Upper lobe of left lung (tissue), 6 donors: ENCODE results near the gene TMEM238. TPM values are rescaled to one million over a fixed set of nuclear protein-coding genes. Genes with fewer than 3 reads are reported as not detected.

ENCODE experiments used
- ATAC-seq, 2 donors: fragments of 200-7000 bp; cut with Tn5 transposase; one replicate each; pipeline ENCODE4 v1.9.1; 2022; ENCODE audit warnings: mild to moderate bottlenecking in 2 of 2, moderate library complexity in 2 of 2; ENCODE audit not compliant: low FRiP score in 2 of 2
- DNase-seq, 2 donors: peaks; one replicate each; pipeline ENCODE4 v3.0.0-alpha.2; 2019 to 2020
- H3K27ac ChIP-seq, 4 donors: fragments of 200-600 bp; sonication (generic); one replicate each; pipeline ENCODE4 v1.5.1; 2016 to 2019
- H3K27me3 ChIP-seq, 4 donors: fragments of 200-600 bp; sonication (generic); one replicate each; pipeline ENCODE4 v1.5.1; 2017 to 2019
- H3K36me3 ChIP-seq, 4 donors: fragments of 200-600 bp; sonication (generic); one replicate each; pipeline ENCODE4 v1.5.1; 2016 to 2019
- H3K4me1 ChIP-seq, 4 donors: fragments of 200-600 bp; sonication (generic); one replicate each; pipeline ENCODE4 v1.5.1; 2018 to 2019
- H3K4me3 ChIP-seq, 4 donors: fragments of 200-600 bp; sonication (generic); one replicate each; pipeline ENCODE4 v1.5.1; 2017 to 2019; ENCODE audit warnings: mild to moderate bottlenecking in 2 of 4, moderate library complexity in 1 of 4
- H3K9me3 ChIP-seq, 4 donors: fragments of 200-600 bp; sonication (generic); one replicate each; pipeline ENCODE4 v1.5.1; 2018 to 2019
- CTCF ChIP-seq, 6 experiments: fragments of 450-650 bp in 4 of 6; fragments of 200-600 bp in 2 of 6; sonication (generic) in 2 of 6; IDR thresholded peaks; one replicate each; pipeline ENCODE4 v1.5.1; 2016 to 2019; ENCODE audit warnings: antibody characterized with exemption in 6 of 6
- EP300 ChIP-seq, 4 donors: sonication (generic); formaldehyde crosslinking; IDR thresholded peaks; one replicate each; pipeline ENCODE4 v1.5.1; 2017; ENCODE audit warnings: antibody characterized with exemption in 4 of 4, control low read depth in 2 of 4
- POLR2A ChIP-seq, 4 donors: fragments of 450-650 bp; IDR thresholded peaks; one replicate each; pipeline ENCODE4 v1.5.1; 2016 to 2017; ENCODE audit warnings: antibody characterized with exemption in 4 of 4, mild to moderate bottlenecking in 2 of 4
- POLR2AphosphoS5 ChIP-seq, 2 donors: sonication (generic); formaldehyde crosslinking; IDR thresholded peaks; one replicate each; pipeline ENCODE4 v1.5.1; 2017; ENCODE audit warnings: antibody characterized with exemption in 2 of 2
- WGBS, 2 donors: methylation state at CpG; one replicate each; pipeline ENCODE4 v1.1.5; 2017 to 2018; 5-methylcytosine and 5-hydroxymethylcytosine counted together
- total RNA-seq, 6 donors: library from RNA; depleted of rRNA in 4 of 6; stranded (reverse); fragments of >200 nt in 4 of 6; gene quantifications; one replicate each; pipeline versions ENCODE4 v1.1.0 to v1.2.1, GENCODE V29; 2016 to 2021
- donor health status: DM: no; HTN: no; CAD: no; lungs with moderate emphysema.
- donor health status: DM: no; HTN: yes; CAD: no; lungs with severe emphysema.

TMEM238 gene
- total RNA-seq, 6 donors from 2014 or later = 22.0 to 54.6 (median 36.0) TPM

- Histone ChIP-seq H3K4me1 (peaks cover 15 to 30% (median 20%) of the 10 kb centered on the region in 4 donors), H3K9me3 (no peaks in the 10 kb centered on the region), H3K27me3 (peaks cover 2 to 36% (median 23%) of the 10 kb centered on the region in 4 donors), H3K4me3 (no peak overlapping the region), H3K36me3 (peaks cover 0 to 13% (median 6%) of the 10 kb centered on the region in 4 donors), H3K27ac (no peak overlapping the region)
- WGBS, 2 donors = 64 to 67% methylated on average over 10 to 11 of the region's 11 CpGs
- no peak for ATAC-seq
- no peak for DNase-seq
- TF ChIP-seq POLR2A (IDR thresholded peaks at IDR 0.05) = no peak
- TF ChIP-seq POLR2AphosphoS5 (IDR thresholded peaks at IDR 0.05) = no peak
- no peak for TF ChIP-seq CTCF (IDR thresholded peaks at IDR 0.05)
- TF ChIP-seq EP300 (IDR thresholded peaks at IDR 0.05) = no peak
Observed at GRCh38 chr19:55350620-55351315, 33.3 kb downstream of the TMEM238 start.

GRCh38 chr19:55348317-55349034 is 35.6 kb downstream of the TMEM238 start:
- H3K27me3 ChIP-seq = peaks cover 0 to 18% (median 10%) of the 10 kb centered on the region in 4 donors
- H3K4me1 ChIP-seq = peaks cover 4 to 15% (median 6%) of the 10 kb centered on the region in 4 donors
- ATAC-seq (no peak), DNase-seq (peak in 1 of 2 donors; percentile 65)
- peaks cover 0 to 21% (median 9%) of the 10 kb centered on the region in 4 donors for H3K36me3 ChIP-seq
- no peak overlapping the region for H3K27ac ChIP-seq
- 69 to 72% methylated on average over 12 to 22 of the region's 22 CpGs for WGBS, 2 donors
- H3K4me3 ChIP-seq = no peak overlapping the region
- TF ChIP-seq POLR2AphosphoS5 (IDR thresholded peaks at IDR 0.05) (no peak), EP300 (IDR thresholded peaks at IDR 0.05) (no peak), POLR2A (IDR thresholded peaks at IDR 0.05) (no peak), CTCF (IDR thresholded peaks at IDR 0.05) (no peak)
- no peaks in the 10 kb centered on the region for H3K9me3 ChIP-seq

GRCh38 chr19:55347442-55348009 is 36.6 kb downstream of the TMEM238 start:
- peaks cover 0 to 9% (median 5%) of the 10 kb centered on the region in 4 donors for H3K27me3 ChIP-seq
- no peak overlapping the region for H3K27ac ChIP-seq
- 86 to 89% methylated on average over 5 to 10 of the region's 10 CpGs for WGBS, 2 donors
- no peak for TF ChIP-seq POLR2A (IDR thresholded peaks at IDR 0.05)
- no peak for TF ChIP-seq EP300 (IDR thresholded peaks at IDR 0.05)
- no peak for TF ChIP-seq POLR2AphosphoS5 (IDR thresholded peaks at IDR 0.05)
- TF ChIP-seq CTCF (IDR thresholded peaks at IDR 0.05) = no peak
- H3K4me3 ChIP-seq = no peak overlapping the region
- H3K4me1 ChIP-seq = peaks cover 0 to 10% (median 1%) of the 10 kb centered on the region in 4 donors
- peaks cover 0 to 31% (median 14%) of the 10 kb centered on the region in 4 donors for H3K36me3 ChIP-seq
- ATAC-seq = no peak
- no peak for DNase-seq
- no peaks in the 10 kb centered on the region for H3K9me3 ChIP-seq

- ATAC-seq (peak in 1 of 2 donors; percentile 74), DNase-seq (peak in 1 of 2 donors; percentile 82)
- peaks cover 0 to 10% (median 1%) of the 10 kb centered on the region in 4 donors for H3K4me1 ChIP-seq
- no peaks in the 10 kb centered on the region for H3K9me3 ChIP-seq
- no peak overlapping the region for H3K27ac ChIP-seq
- peaks cover 0 to 4% (median 1%) of the 10 kb centered on the region in 4 donors for H3K27me3 ChIP-seq
- 88 to 93% methylated on average over 21 to 37 of the region's 41 CpGs for WGBS, 2 donors
- peaks cover 0 to 37% (median 20%) of the 10 kb centered on the region in 4 donors for H3K36me3 ChIP-seq
- TF ChIP-seq POLR2AphosphoS5 (IDR thresholded peaks at IDR 0.05) (no peak), POLR2A (IDR thresholded peaks at IDR 0.05) (no peak), CTCF (IDR thresholded peaks at IDR 0.05) (no peak), EP300 (IDR thresholded peaks at IDR 0.05) (no peak)
- no peak overlapping the region for H3K4me3 ChIP-seq
Observed at GRCh38 chr19:55346725-55347441, 37.2 kb downstream of the TMEM238 start.
